Activated CD4-positive, alpha-beta T cell treated with anti-CD3 and anti-CD28 coated beads for 24 hours (primary cell): ENCODE data around the gene TAOK2.
A peak's percentile ranks its signal among the peaks of the same experiment; 100 is the strongest.
"Not testable (repeated sequence)": the region's sequence is repeated elsewhere in the genome, so short reads cannot be mapped to it uniquely, and the experiment has no call there.

ENCODE experiments used
- DNase-seq, 2 donors: peaks; one replicate each; pipeline ENCODE4 v3.0.0-alpha.2; 2020; ENCODE audit warnings: low read depth in 2 of 2

Gene TAOK2

DNA sequence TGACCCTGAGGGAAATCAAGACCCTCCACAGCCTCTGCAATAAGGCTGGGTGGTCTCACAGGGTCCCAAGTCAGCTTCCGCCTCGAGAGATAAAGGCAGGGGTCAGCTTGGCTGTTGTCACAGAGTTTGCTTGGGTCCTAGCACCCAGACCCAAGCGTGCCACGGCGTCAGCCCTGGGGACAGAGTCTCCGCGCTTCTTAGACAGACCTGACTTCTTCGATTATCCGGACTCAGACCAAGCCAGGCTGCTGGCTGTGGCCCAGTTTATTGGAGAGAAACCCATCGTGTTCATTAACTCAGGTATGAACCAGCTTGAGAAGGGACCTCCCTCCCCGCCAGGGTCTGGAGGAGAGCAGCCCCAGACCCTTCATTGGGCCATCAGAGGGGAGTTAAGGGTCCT lies 49.9 kb downstream of the TAOK2 start:
- no peak for DNase-seq

DNA sequence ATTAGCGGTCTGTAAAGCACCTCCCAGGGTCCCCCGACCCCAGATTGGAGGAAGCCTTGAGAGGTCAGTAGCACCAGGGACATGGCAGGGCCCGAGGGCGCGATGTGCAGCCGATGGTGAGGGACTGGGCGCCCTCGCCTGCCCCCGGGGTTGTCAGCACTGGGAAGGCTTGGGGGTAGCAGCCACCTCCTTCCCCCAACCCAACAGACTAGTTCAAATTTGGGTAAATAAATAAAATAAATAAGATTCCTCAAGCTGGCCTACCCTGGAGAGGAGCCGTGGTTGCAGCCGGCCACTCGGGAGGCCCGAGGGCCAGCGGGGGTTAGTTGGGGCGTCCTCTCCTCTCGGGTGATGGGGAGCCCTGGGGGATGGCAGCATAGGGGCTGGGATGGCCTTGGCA lies 50.8 kb downstream of the TAOK2 start:
- DNase-seq, result no peak

DNA sequence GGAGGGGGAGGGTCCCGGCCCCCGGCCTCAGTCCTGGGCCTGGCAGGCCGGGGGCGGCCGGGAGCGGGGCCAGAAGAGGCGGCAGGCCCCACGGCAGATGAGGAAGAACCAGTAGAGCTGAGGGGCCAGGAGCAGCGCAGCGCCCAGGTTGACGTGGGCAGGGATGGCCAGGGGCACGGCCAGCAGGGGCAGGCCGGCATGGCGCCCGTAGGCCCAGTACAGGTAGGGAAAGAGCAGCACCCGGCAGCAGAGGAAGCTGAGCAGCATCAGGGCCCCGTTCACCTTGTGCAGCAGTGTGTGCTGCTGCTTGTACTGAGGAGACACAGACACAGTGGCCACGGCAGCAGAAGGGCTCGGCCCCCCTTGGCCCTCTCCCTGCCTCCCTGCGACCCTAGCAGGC lies 51.5 kb downstream of the TAOK2 start:
- no peak for DNase-seq

DNA sequence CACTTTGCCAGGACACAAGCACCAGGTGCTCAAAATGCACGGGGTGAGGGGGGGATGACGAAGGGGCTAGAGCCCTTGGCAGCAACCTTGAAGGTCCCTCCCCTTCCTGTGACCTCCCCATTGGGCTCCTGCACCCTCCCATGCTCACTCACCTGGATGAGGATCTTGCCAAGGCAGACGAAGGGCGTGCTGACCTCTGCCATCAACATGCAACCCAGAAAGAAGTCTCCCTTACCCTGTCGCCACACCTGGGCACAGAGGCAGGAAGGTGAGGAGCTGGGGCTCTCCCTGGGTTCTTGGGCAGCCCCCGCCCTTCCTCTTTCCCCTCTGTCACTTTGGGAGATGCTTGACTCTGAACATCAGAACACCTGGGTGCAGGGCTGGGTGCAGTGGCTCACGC lies 51.9 kb downstream of the TAOK2 start:
- no peak for DNase-seq

DNA sequence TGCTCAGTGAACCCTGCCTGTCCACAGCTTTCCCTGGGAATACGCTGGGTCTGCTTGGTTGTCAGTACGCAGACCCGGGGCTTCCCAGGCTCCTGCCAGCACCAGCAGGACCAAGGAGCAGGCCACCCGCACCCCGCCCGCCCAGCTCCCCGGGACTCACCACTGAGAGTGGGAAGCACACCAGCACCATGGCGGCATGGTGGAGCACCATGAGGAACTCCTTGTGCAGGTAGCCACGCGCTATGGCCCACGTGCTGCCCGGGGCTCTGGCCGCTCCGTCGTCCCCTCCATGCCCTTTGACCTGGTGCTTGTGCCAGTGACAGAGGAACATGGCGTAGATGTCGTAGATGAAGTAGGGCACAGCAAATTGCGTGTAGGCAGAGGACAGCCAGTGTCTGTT lies 52.8 kb downstream of the TAOK2 start:
- DNase-seq, result no peak

DNA sequence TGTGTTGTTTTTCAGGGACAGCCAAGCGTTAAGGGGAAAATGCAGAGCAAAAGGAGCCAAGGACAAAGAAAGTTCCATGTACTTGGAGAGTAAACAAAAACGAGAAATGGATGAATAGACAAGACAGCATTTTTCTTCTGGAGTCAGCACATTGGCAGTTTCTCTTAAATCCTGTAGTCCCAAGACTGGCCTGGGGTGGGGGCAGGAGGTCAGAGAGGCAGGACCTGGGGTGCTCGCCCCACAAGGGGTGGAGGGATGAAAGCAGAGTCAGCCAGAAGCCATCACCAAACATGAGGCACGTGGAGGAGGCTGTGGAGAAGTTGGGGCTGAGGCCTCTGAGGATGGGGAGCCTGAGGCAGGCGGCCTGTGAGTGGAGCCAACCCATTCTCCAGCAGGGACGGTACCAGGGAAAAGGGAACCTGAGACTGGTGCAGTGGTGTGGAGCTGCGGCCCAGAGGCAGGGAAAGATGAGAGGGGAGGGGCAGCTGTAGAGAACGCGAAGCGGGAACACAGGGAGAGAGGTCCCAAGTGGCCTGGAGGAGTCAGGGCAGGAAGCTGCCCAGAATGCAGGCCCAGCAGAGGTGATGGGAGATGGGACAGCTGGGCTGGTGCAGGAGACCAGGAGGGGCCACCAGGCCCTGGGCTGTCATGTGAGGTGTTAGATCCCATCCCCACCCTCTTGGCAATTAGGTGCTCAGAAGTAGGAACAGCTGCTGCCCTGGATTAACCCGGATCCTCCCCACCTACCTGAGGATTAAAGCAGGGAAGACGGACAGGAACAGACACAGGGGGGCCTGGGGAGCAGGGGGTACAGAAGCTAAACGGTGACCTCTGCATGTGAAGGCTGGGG lies 54.1 kb downstream of the TAOK2 start:
- DNase-seq, result no peak

DNA sequence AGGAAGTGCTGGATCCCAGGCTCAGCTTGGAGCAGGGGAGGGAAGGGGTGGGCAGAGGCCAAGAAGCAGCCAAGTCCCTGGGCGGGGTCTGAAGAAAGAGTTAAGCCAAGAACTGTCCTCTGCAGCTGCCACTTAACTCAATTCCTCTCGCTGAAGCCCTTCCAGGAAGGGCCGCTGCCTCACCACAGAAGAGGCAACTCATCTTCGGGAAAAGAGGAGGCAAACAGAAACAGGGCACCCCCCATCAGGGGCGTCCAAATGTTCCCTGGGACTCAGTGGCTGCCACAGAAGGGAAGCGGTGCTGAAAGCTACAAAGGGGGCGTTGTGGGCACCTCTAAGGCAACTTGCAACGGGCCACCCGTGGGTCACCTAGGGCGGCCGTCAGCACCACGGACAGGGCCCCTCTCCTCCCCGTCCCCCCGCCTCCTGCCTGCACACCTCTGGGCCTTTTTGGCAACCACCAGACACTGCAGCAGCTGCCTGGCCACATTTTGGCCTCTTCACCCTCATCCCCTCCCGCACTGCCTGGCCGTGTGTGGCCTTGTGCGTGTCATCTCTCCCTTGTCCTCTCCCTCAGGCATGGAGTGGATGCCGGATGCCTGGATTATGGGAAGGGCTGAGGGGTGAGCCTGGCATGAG lies 54.9 kb downstream of the TAOK2 start:
- DNase-seq, result no peak

DNA sequence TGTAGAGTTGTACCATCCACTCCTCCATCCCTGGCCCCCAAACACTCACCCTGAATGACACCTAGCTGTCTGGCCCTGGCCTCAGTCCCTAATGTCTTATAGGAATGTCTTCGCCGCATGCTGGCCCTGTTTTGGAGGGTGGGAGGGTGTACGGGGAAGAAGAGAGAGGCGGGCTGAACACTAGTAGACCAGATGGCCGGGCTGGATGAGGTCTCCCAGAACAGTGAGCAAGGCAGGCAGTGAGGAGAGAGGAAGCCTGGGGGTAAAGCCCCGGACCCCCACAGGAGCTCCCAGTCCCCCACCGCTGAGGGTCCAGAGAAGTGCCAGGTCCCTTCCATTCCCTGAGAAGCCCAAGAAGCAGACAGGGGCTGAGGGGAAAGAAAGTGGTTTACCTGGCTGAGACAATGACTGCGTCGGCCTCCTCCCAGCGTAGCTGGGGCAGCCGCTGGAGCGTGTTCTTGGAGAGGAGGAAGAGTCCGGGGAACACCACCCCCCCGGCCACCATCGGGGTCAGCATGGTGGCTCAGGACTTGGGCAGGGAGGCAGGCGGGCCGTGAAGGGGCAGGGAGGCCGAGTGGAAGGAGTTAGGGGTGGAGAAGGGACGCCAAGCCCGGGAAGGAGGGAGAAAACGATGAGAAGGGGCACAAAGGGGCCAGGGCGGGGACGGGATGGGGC lies 56.5 kb downstream of the TAOK2 start:
- DNase-seq, result no peak

DNA sequence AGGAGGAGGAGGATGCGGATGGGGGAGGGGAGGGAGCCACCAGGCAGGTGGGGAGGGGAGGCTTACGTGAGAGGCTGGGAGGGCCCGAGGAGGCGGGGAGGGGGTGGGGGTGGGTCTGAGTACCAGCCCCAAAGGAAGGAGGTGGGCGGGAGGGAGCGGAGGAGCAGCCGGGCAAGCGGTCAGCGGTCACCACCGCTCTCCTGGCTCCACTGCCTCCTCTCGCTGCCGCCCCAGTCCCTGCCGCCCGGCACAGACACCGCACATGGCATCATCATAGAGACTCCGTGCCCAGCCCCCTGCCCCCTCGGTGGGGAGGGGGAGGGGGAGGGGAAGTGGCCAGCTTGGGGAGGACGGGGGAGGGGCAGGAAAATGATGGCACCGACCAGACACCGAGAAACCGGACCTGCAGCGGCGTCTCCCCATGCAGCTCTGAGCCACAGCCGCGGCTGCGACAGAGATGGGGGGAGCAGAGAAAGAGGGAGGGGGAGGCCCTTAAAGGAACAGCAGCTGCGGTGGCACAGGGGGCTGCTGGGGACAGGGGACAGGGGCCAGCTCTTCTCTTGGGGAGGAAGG lies 57.3 kb downstream of the TAOK2 start, which contains the start of gene TLCD3B:
TSS of gene TLCD3B (minus strand) at position 431 of the 573 bp plus-strand sequence. CDS start 744 bp downstream, outside the sequence.
- no peak for DNase-seq

DNA sequence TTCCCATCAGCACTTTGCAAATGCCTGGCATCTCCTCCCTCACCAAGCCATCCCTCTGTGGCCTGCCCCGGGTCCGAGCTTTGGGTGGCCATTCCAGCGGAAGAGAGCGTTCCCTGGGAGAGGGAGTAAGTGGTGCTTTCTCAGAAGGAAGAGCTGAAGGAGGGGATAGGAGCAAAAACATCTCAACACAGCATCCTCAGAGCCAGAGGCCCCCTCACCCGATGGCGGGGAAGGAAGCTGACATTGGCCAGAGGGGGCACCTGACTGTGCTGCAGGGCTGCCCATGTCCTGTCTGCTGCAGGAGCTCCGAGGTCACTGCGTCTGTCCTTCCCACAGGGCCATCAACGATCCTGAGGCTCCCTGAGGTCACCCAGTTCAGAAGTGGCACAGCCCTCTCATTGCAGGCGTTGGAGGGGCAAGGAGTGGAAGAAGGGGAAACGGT lies 57.8 kb downstream of the TAOK2 start:
- DNase-seq, result no peak

DNA sequence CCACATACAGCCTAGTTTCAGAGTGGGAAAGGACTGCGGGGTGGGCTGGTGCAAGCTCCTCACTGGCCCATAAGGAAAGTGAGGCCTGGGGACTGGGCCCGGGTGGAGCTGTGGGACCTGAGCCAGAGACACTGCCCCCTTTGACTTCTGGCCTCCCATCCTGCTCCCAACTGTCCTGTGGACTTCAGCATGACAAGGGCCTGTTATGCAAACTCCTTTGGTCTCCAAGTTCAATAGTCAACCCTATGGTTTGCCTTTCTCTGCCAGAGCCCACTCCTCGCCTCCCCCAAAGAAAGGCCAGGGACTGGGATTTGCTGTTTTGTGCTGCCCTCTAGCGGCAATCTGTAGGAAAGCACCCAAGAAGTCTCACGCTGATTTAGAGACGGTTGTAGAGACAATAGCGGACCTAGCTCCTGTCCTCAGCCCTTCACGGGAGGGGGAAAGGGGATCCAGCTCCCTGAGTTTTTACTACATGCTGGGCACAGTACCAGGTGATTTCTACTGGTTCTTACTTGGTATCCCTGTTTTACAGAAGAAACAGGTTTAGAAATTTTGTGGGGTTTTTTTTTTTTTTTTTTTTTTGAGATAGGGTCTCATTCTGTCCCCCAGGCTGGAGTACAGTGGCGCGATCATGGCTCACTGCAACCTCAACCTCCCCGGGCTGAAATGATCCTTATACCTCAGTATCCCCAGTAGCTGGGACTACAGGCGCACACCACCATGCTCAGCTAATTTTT lies 58.6 kb downstream of the TAOK2 start:
- DNase-seq, result peak; percentile 47

DNA sequence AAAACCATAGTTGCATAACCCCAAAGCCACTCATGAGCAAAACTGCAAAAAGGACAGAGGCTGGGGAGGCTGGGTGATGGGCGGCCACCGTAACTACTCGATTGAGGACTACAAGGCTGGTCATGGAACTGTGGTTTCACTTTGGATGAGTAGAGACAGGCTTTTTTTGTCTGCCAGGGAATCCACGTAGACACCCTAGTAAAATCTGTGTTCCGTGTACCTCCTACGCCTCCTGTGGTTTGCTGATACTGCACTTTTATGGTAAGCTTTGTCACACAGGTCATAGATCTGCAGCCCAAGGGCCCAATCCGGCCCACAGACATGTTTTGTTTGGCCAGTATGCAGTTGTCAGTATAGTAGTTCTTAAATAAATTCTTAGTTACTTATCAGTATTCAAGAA lies 59.6 kb downstream of the TAOK2 start:
- DNase-seq, result no peak

DNA sequence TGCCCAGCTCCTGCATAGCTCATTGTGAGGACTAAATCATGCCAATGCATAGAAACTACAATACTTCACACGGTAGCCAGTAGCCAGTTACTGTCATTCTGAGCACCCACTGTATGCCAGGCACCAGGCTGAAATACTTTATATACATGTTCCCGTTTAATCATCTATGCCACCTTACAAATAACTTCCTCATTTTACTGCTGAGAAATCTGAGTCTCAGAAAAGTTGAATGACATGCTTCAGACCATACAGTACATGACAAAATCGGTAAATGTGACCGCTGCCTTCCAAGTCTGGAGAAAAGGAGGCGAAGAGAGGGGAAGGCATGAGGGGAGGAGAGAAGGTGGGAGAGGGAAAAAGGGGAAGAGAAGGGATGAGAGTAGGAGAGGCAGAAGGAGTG lies 66.6 kb downstream of the TAOK2 start:
- no peak for DNase-seq

DNA sequence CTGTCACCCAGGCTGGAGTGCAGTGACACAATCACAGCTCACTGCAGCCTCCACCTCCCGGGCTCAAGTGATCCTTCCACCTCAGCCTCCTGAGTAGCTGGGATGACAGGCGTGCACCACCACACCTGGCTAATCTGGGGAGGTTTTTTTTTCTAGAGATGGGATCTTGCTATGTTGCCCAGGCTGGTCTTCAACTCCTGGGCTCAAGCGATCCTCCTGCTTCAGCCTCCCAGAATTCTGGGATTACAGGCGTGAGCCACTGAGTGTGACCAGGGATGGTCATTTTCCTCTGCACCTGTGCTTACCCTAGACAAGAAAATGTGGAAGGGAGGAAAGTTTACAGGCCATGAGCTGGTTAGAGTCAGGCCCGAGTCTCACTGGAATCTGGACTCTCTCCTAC lies 67.0 kb downstream of the TAOK2 start:
- DNase-seq, result not testable (repeated sequence)

DNA sequence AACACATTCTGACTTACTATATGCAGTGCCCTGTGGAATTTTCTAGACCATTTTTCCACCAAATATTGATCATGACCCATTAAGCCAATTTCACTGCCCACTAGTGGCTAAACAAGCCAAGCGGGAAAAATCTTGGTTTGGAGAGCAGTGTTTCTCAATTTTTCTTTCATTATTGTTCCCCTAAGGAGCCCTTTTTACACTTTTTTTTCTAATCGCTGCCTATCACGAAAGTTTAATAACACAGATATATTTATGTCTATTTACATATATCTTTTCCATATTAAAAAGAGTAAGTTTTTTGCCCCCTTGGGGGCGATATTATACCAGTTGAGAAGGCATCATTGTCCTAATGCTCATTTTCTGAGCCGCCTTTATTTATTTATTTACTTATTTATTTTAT lies 68.2 kb downstream of the TAOK2 start:
- no peak for DNase-seq
